ENCODE results near the gene TRMT10A.

DNA sequence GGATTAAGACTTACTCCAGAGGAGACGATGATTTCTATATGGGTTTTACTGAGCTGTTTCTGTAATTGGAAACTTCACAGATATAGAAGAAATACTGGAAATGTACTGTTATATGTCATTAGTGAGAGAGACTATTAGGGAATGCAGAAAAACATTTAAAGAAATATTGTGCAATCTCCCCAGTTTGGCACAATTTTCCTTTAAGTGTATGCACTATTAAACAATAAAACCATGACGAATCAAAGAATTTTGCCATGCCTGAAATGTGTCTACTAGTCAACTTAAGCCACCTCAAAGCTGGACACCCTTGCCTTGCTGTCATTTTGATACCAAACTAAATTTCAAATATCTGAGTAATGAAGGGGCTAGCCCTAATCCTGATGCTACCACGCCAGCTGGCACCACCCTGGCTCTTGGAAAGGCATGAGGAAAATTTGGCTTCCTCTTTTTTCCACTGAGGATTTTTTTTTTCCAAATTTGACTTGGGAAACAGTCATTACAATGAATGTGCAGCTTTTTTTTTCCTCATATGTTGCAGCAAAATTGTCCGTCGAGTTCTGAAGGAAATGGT, 46.9 kb upstream of the TRMT10A start:
- TF ChIP-seq POLR2A (IDR thresholded peaks at IDR 0.05; ENCODE audit: low read length): no peak
- TF ChIP-seq GATA1 (IDR thresholded peaks at IDR 0.05; ENCODE audit: low read depth, low read length): no peak

Data from erythroblast (primary cell).